DND-41 (cell line): Measurements from ENCODE around the gene NTM.

Source experiments
- ATAC-seq: fragments of 200-7000 bp; cut with Tn5 transposase; 3 replicates; pipeline ENCODE4 v1.9.1; 2021; ENCODE audit warnings: low read depth; ENCODE audit not compliant: insufficient read depth
- DNase-seq: peaks from one replicate; pipeline ENCODE4 v3.0.0-alpha.2; 2020
- H2AFZ ChIP-seq: 2 replicates; pipeline ENCODE4 v1.6.0; 2012; ENCODE audit warnings: low read depth, low read length
- H3K27ac ChIP-seq: 2 replicates; pipeline ENCODE4 v1.5.1; 2012; ENCODE audit warnings: low read length, inconsistent platforms
- H3K27me3 ChIP-seq: fragments of 200-600 bp; sonication (generic); 2 replicates; pipeline ENCODE4 v1.6.0; 2012; ENCODE audit warnings: low read length, mild to moderate bottlenecking, inconsistent platforms; ENCODE audit not compliant: insufficient read depth, poor library complexity
- H3K36me3 ChIP-seq: 2 replicates; pipeline ENCODE4 v1.5.1; 2012; ENCODE audit warnings: low read length, inconsistent platforms; ENCODE audit not compliant: insufficient read depth
- H3K4me1 ChIP-seq: 2 replicates; pipeline ENCODE4 v1.5.1; 2012; ENCODE audit warnings: mild to moderate bottlenecking, low read length; ENCODE audit not compliant: insufficient read depth
- H3K4me2 ChIP-seq: 2 replicates; pipeline ENCODE4 v1.6.0; 2012; ENCODE audit warnings: mild to moderate bottlenecking, moderate library complexity, low read length, inconsistent platforms; ENCODE audit not compliant: insufficient read depth
- H3K4me3 ChIP-seq, 2 experiments: fragments of 200-600 bp in 1 of 2; shearing (Covaris generic) in 1 of 2; 2 replicates each; pipeline ENCODE4 v1.5.1; 2012 to 2016; ENCODE audit warnings: inconsistent platforms in 2 of 2, low read length in 2 of 2, mild to moderate bottlenecking in 2 of 2, low read depth in 1 of 2, moderate library complexity in 1 of 2
- H3K79me2 ChIP-seq: 2 replicates; pipeline ENCODE4 v1.6.0; 2012; ENCODE audit warnings: low read length, inconsistent platforms; ENCODE audit not compliant: insufficient read depth
- H3K9ac ChIP-seq: 2 replicates; pipeline ENCODE4 v1.6.0; 2012; ENCODE audit warnings: low read depth, mild to moderate bottlenecking, inconsistent platforms, low read length, moderate library complexity
- H3K9me3 ChIP-seq: 2 replicates; pipeline ENCODE4 v1.5.1; 2012; ENCODE audit warnings: low read length, moderate library complexity, mild to moderate bottlenecking, inconsistent platforms; ENCODE audit not compliant: insufficient read depth, severe bottlenecking
- H4K20me1 ChIP-seq: 2 replicates; pipeline ENCODE4 v1.6.0; 2012; ENCODE audit warnings: low read length; ENCODE audit not compliant: insufficient read depth
- EZH2 ChIP-seq: IDR thresholded peaks from 3 replicates; pipeline ENCODE4 v1.6.1; 2012; ENCODE audit warnings: borderline replicate concordance, low read depth, mild to moderate bottlenecking, moderate library complexity, low read length, inconsistent platforms; ENCODE audit not compliant: severe bottlenecking
- TF ChIP-seq, protein P1 (sequence below): IDR thresholded peaks from 2 replicates; pipeline ENCODE4 v1.5.1; 2012; ENCODE audit warnings: borderline replicate concordance, low read length, moderate library complexity, mild to moderate bottlenecking; ENCODE audit not compliant: poor library complexity, severe bottlenecking; ENCODE audit errors: extremely low read depth

The NTM gene

DNA sequence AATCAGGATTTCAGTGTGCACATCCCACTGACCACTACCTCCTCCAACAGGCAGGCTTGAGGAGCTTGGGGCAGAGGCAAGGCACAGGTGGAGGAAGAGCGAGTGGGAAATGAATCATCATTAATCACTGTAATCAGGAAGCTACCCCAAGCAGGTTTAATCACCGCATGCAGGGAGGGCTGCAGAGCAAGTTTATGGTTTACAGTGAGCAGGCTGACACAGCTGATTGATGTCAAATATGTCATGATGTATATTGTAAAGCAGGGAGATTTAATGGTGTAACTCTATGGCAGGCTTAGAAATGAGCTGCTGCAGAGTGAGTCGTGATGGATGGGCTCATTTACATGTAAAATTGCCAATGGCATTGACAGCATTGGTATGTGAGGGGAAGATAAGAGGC is 441.0 kb downstream of the NTM start:
- no peak for ATAC-seq
- no peak for TF ChIP-seq EZH2
- no peak for DNase-seq
- H3K36me3 ChIP-seq: no peaks in the 10 kb centered on the region
- H3K9me3 ChIP-seq: no peaks in the 10 kb centered on the region
- no peak overlapping the region for H3K4me2 ChIP-seq
- H3K9ac ChIP-seq: no peak overlapping the region
- no peak overlapping the region for H3K27ac ChIP-seq
- peaks cover 6% of the 10 kb centered on the region for H3K27me3 ChIP-seq
- no peaks in the 10 kb centered on the region for H3K4me1 ChIP-seq
- no peak overlapping the region for H3K4me3 ChIP-seq
- H4K20me1 ChIP-seq: no peaks in the 10 kb centered on the region
- H3K79me2 ChIP-seq: no peaks in the 10 kb centered on the region
- H2AFZ ChIP-seq: no peak overlapping the region

DNA sequence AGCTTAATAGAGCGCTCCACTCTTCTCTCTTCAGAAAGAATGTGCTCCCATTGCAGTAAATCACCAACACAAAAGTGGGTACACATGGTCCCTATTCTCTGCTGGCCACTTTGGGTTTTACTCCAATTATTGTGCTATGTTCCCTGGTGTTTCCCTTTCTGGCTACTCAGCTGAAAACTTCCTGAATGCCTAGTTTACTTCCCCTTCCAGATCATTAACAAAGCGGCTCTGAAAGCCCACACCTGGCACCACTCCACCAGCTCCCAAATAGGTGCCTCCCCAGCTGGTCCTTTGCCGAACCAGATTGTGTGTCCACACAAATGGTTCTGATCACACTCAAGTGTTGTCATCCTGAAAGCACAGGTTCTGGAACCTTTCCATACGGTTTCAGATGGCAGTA is 443.7 kb downstream of the NTM start:
- TF ChIP-seq, protein P1, sequence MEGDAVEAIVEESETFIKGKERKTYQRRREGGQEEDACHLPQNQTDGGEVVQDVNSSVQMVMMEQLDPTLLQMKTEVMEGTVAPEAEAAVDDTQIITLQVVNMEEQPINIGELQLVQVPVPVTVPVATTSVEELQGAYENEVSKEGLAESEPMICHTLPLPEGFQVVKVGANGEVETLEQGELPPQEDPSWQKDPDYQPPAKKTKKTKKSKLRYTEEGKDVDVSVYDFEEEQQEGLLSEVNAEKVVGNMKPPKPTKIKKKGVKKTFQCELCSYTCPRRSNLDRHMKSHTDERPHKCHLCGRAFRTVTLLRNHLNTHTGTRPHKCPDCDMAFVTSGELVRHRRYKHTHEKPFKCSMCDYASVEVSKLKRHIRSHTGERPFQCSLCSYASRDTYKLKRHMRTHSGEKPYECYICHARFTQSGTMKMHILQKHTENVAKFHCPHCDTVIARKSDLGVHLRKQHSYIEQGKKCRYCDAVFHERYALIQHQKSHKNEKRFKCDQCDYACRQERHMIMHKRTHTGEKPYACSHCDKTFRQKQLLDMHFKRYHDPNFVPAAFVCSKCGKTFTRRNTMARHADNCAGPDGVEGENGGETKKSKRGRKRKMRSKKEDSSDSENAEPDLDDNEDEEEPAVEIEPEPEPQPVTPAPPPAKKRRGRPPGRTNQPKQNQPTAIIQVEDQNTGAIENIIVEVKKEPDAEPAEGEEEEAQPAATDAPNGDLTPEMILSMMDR: no peak
- no peak for TF ChIP-seq EZH2
- Histone ChIP-seq H3K4me1 (no peaks in the 10 kb centered on the region), H3K27me3 (peaks cover 2% of the 10 kb centered on the region), H3K4me2 (no peak overlapping the region), H3K36me3 (no peaks in the 10 kb centered on the region), H3K4me3 (no peak overlapping the region), H2AFZ (no peak overlapping the region), H3K9ac (no peak overlapping the region), H4K20me1 (no peaks in the 10 kb centered on the region), H3K9me3 (no peaks in the 10 kb centered on the region), H3K27ac (no peak overlapping the region), H3K79me2 (no peaks in the 10 kb centered on the region)
- ATAC-seq (no peak), DNase-seq (no peak)

DNA sequence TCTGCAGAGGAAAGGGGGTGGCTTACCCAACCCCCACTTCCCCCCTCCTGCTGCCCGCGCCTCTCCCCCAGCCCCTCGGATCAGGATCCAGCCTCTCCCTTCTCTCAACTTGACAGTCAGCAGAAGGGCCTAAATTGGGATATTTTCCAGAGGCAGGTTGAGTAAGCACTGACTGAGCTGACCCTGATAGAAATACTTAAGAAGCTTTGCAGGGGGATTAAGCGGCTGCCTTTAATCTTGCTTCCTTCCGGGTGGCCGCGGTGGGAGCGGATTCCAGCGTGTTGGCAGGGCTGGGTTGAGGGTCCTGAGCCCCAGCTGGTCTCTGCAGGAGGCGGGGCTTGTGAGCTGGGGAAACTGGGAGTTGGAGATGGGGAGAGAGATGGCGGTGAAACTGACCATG is 445.2 kb downstream of the NTM start:
- H3K4me3 ChIP-seq: no peak overlapping the region
- H3K9me3 ChIP-seq: no peaks in the 10 kb centered on the region
- no peaks in the 10 kb centered on the region for H3K79me2 ChIP-seq
- no peaks in the 10 kb centered on the region for H4K20me1 ChIP-seq
- ATAC-seq: no peak
- H3K4me1 ChIP-seq: no peaks in the 10 kb centered on the region
- H3K36me3 ChIP-seq: no peaks in the 10 kb centered on the region
- H3K4me2 ChIP-seq: no peak overlapping the region
- H3K27ac ChIP-seq: no peak overlapping the region
- no peak overlapping the region for H3K9ac ChIP-seq
- DNase-seq: no peak
- no peak overlapping the region for H2AFZ ChIP-seq
- no peak for TF ChIP-seq EZH2
- TF ChIP-seq, protein P1: no peak
- no peaks in the 10 kb centered on the region for H3K27me3 ChIP-seq

DNA sequence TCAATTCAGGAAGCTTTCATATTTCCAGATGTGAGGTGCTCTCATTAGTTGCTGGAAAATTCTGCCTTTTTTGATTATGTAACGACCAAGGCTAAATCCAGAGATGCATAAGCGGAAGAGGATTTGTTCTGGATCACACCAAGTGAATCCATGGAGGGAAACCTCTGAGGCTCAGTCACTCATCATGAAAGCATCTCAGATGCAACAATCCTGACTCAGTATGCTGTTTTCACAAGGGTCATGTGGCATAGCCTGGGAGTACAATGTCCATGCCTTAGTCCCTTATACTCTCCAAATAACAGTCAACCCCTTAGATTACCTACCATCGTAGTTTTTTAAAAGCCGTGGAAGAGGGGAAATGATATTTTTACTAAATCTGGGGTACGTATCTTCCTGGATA is 445.6 kb downstream of the NTM start:
- Histone ChIP-seq H3K4me2 (no peak overlapping the region), H4K20me1 (no peaks in the 10 kb centered on the region), H3K79me2 (no peaks in the 10 kb centered on the region)

More for the DNA sequence above, 445.6 kb downstream of the NTM start:
- no peak overlapping the region for H2AFZ ChIP-seq
- DNase-seq (no peak), ATAC-seq (no peak)
- no peaks in the 10 kb centered on the region for H3K9me3 ChIP-seq
- H3K27me3 ChIP-seq: no peaks in the 10 kb centered on the region
- no peak overlapping the region for H3K9ac ChIP-seq
- no peak overlapping the region for H3K4me3 ChIP-seq
- TF ChIP-seq, protein P1: no peak
- no peak for TF ChIP-seq EZH2
- no peaks in the 10 kb centered on the region for H3K36me3 ChIP-seq
- H3K27ac ChIP-seq: no peak overlapping the region
- no peaks in the 10 kb centered on the region for H3K4me1 ChIP-seq
